ENCODE measurements around the gene STBD1. TPM values are rescaled to one million over a fixed set of nuclear protein-coding genes. Genes with fewer than 3 reads are reported as not detected.

Gene STBD1
- total RNA-seq, 1 experiment from 2014 or later, result 3.8 TPM

GRCh38 chr4:76298227-76298626, 8.3 kb upstream of the STBD1 start:
- Histone ChIP-seq H3K4me3 (ENCODE audit: low read depth, low read length) (no peak overlapping the region), H3K4me1 (peaks cover 15% of the 10 kb centered on the region), H3K36me3 (ENCODE audit: control insufficient read depth, insufficient read depth, low read length) (no peaks in the 10 kb centered on the region), H3K27me3 (replicated peaks; ENCODE audit: control insufficient read depth, insufficient read depth, low read length) (no peaks in the 10 kb centered on the region), H3K9me3 (peaks cover 10% of the 10 kb centered on the region)
- Mint-ChIP-seq H3K9me3 (ENCODE audit: unreplicated experiment) (no peaks in the 10 kb centered on the region), H3K27ac (ENCODE audit: unreplicated experiment) (no peak overlapping the region), H3K27me3 (ENCODE audit: insufficient read depth, unreplicated experiment) (no peaks in the 10 kb centered on the region), H3K4me1 (ENCODE audit: low read depth, unreplicated experiment) (peaks cover 19% of the 10 kb centered on the region), H3K36me3 (ENCODE audit: insufficient read depth, unreplicated experiment) (no peaks in the 10 kb centered on the region), H3K4me3 (ENCODE audit: unreplicated experiment) (no peak overlapping the region)
- POLR2A ChIA-PET, result no interaction called here
- BruUV-seq (replicated peaks), result no TSS peak
- intact Hi-C loops (cut with micrococcal nuclease; ENCODE audit: unreplicated experiment), result no loop called here
- DNase-seq, result no peak
- no peak for TF ChIP-seq CTCF (IDR thresholded peaks at IDR 0.05; ENCODE audit: insufficient read depth in 1 of 2, low read depth in 1 of 2, low read length in 1 of 2, severe bottlenecking in 1 of 2, unreplicated experiment in 1 of 2)
- CTCF ChIA-PET, result no interaction called here

GRCh38 chr4:76300012-76300411, 6.5 kb upstream of the STBD1 start:
- no TSS peak for BruUV-seq (replicated peaks)
- POLR2A ChIA-PET, result no interaction called here
- CTCF ChIA-PET, result no interaction called here

GRCh38 chr4:76301068-76301774, 5.3 kb upstream of the STBD1 start:
- Mint-ChIP-seq H3K4me1 (ENCODE audit: low read depth, unreplicated experiment) (peaks cover 31% of the 10 kb centered on the region), H3K36me3 (ENCODE audit: insufficient read depth, unreplicated experiment) (no peaks in the 10 kb centered on the region), H3K27me3 (ENCODE audit: insufficient read depth, unreplicated experiment) (no peaks in the 10 kb centered on the region), H3K4me3 (ENCODE audit: unreplicated experiment) (no peak overlapping the region), H3K27ac (ENCODE audit: unreplicated experiment) (peak overlapping the region; percentile 37), H3K9me3 (ENCODE audit: unreplicated experiment) (no peaks in the 10 kb centered on the region)
- no peak overlapping the region for H3K4me3 ChIP-seq (ENCODE audit: low read depth, low read length)
- H3K4me1 ChIP-seq, result peaks cover 20% of the 10 kb centered on the region
- BruUV-seq (replicated peaks), result no TSS peak
- H3K9me3 ChIP-seq, result peaks cover 10% of the 10 kb centered on the region
- ChIA-PET POLR2A (no interaction called here), CTCF (interaction anchor here (0.9 kb wide), 1 partner anchor 121 kb away, joined by 3 read pairs; no protein-coding TSS in a partner anchor)
- peak in 1 of 2 experiments; percentile 28 for DNase-seq
- TF ChIP-seq CTCF (IDR thresholded peaks at IDR 0.05; ENCODE audit: insufficient read depth in 1 of 2, low read depth in 1 of 2, low read length in 1 of 2, severe bottlenecking in 1 of 2, unreplicated experiment in 1 of 2), result no peak
- intact Hi-C loops (cut with micrococcal nuclease; ENCODE audit: unreplicated experiment), result loop anchor here (10.0 kb wide), 1 partner anchor 86 kb away; the partner anchor contains the start of gene SCARB2
- no peaks in the 10 kb centered on the region for H3K36me3 ChIP-seq (ENCODE audit: control insufficient read depth, insufficient read depth, low read length)
- no peaks in the 10 kb centered on the region for H3K27me3 ChIP-seq (replicated peaks; ENCODE audit: control insufficient read depth, insufficient read depth, low read length)

More at GRCh38 chr4:76300012-76300411, 6.5 kb upstream of the STBD1 start:
- Mint-ChIP-seq H3K36me3 (ENCODE audit: insufficient read depth, unreplicated experiment) (no peaks in the 10 kb centered on the region), H3K27me3 (ENCODE audit: insufficient read depth, unreplicated experiment) (no peaks in the 10 kb centered on the region), H3K4me1 (ENCODE audit: low read depth, unreplicated experiment) (peaks cover 24% of the 10 kb centered on the region), H3K27ac (ENCODE audit: unreplicated experiment) (no peak overlapping the region), H3K4me3 (ENCODE audit: unreplicated experiment) (no peak overlapping the region), H3K9me3 (ENCODE audit: unreplicated experiment) (no peaks in the 10 kb centered on the region)
- Histone ChIP-seq H3K36me3 (ENCODE audit: control insufficient read depth, insufficient read depth, low read length) (no peaks in the 10 kb centered on the region), H3K4me3 (ENCODE audit: low read depth, low read length) (no peak overlapping the region), H3K27me3 (replicated peaks; ENCODE audit: control insufficient read depth, insufficient read depth, low read length) (no peaks in the 10 kb centered on the region), H3K9me3 (peaks cover 10% of the 10 kb centered on the region), H3K4me1 (peaks cover 15% of the 10 kb centered on the region)
- no peak for TF ChIP-seq CTCF (IDR thresholded peaks at IDR 0.05; ENCODE audit: insufficient read depth in 1 of 2, low read depth in 1 of 2, low read length in 1 of 2, severe bottlenecking in 1 of 2, unreplicated experiment in 1 of 2)
- no peak for DNase-seq
- intact Hi-C loops (cut with micrococcal nuclease; ENCODE audit: unreplicated experiment), result loop anchor here (10.0 kb wide), 1 partner anchor 85 kb away; the partner anchor contains the start of gene SCARB2

Data from Caco-2 (cell line).